CD4-positive, alpha-beta T cell treated with Interleukin-21 for 1 hour (primary cell): ENCODE results near the gene D2HGDH.
"Not testable (repeated sequence)": the region's sequence is repeated elsewhere in the genome, so short reads cannot be mapped to it uniquely, and the experiment has no call there.

ENCODE experiments used
- DNase-seq: peaks from one replicate; pipeline ENCODE4 v3.0.0-alpha.2; 2020

The D2HGDH gene

DNA sequence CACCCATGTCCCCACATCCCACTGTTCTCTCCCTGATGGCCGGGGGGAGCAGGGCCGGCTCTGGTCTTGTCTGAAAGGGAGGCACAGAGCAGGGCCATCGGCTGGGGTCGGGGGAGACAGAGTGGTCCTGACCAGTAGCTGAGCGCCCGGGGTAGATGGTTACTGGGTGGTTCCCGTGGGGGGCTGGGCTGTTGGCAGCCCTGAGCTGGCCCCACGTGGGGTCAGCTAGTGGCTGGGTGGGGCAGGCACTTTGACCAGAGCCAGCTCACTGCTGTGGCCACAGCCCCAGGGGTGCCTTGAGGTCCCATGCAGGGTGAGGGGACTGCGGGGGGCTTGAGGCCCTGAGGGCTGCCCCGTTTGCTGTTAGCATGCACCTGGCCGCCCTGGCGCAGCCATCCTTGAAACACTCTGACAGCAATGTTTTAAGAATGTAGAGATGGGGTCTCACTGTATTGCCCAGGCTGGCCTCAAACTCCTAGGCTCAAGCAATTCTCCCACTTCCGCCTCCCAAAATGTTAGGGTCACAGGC is 62.2 kb downstream of the D2HGDH start:
- DNase-seq, result no peak

DNA sequence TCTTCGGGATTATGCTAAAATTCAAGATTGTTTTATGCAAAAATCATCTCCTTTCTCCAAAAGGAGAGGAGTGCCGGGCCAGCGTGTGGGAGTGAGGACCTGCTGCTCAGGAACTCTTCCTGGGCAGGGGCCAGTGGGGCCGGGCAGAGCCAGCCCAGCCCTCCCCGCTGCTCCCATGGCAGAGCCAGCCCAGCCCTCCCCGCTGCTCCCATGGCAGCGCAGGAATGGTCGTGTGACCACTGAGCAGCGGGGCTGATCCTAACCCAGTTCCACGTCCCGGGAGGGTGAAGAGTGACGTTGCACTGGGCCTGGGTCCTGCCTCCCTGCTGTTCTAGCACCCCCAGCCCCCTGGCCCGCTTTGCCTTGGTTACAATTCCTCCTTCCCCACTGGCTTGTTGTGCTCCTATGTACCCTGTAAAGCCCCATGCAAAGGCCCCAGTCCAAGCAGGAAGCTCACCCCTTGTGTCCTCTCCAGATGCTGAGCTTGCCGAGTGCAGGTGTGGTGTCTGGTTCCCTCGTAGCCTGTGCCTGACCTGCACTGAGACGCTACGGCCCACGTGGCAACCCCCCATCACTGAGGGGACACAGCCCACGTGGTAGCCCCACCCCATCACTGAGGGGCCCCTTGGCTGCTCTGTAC is 63.1 kb downstream of the D2HGDH start:
- no peak for DNase-seq

DNA sequence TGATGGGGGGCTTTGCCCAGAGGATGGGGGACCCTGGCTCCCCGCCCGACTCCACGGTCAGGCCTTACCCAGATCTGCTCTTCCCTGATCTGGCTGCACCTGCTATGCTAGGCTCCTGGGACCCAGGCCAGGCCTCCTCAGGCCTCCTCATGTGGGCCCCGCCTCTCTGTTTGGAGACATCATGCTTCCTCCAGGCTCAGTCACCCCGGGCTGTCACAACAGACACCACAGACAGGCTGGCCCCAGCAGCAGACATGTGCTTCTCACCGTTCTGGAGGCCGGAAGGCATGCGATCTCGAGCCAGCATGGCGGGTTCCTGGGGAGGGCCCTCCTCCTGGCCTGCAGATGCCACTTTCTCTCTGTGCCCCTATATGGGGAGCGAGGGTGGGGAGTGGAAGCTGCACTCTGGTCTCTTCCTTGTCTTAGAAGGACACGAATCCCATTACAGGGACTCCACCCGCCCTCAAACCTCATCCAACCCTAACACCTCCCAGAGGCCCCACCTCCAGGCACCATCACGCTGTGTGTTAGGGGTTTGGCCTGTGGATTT is 63.7 kb downstream of the D2HGDH start:
- no peak for DNase-seq

DNA sequence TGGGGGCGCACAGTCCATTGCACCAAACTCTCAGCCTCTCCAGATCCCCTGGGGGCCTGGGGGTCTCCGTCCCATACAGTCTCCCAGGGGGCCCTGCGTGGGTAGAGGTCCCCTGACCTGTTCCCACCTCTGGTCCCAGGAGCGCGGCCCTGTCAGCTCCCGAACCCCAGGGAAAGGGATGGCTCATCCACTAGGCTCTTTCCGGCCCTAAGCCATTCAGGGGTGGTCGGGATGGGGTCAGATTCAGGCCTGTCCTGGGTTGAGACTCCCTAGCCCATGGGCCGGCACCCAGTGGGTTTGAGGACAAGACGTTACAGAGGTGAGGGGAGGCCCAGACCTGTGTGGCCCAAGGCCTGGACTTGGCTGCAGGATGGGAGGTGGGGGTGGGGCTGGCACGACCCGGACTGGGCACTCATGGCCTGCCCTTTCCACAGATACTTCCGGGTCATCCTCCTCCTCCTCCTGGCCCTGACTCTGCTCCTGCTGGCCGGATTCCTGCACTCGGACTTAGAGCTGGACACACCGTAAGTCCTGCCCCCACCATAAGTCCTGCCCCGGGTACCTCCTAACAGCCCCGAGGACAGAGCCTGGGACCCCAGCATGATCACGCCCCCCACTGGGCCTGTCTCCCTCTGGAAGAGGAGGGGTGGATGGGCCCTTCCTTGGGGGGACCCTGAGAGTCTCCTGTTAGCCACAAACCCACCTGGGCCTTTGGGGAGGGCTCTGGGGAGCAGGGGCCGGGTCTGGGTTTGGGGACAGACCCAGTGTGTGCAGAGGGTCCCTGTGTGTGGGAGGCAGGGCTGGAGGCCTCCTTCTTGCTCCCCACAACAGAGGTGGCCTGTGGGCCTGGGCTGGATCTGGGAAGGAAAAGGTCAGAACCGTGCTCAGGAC is 64.4 kb downstream of the D2HGDH start:
- DNase-seq, result no peak

DNA sequence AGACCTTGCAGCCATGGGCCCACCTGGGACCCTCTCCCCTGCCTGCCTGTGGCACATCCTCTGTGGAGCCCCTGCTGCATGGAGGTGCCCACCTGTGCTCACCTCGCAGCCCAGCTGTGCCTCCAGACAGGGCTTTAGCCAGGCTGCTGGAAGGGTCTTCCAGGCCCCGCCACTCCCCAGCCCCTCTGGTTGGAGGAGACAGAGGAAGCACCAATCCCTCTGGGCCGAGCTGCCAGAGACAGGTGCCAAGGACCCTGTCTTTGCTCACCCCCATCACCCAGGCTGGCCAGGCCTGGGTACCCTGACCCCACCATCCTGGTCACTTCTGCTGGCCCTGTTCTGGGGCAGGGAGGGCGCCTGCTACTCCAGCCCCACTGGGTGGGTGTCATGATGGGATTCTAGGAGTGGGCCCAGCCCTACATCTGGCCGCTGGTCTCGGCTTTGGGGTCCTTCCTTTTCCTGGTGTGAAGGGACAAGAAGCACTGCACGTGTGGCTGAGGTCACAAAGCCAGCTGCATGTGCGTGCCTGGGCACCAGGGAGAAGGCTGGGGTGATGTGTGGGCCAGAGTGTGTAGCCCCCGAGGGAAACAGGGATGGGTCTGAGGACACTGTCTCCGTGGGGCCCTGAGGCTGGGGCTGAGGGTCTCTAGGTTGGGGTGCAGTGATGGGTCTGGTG is 65.2 kb downstream of the D2HGDH start:
- no peak for DNase-seq

DNA sequence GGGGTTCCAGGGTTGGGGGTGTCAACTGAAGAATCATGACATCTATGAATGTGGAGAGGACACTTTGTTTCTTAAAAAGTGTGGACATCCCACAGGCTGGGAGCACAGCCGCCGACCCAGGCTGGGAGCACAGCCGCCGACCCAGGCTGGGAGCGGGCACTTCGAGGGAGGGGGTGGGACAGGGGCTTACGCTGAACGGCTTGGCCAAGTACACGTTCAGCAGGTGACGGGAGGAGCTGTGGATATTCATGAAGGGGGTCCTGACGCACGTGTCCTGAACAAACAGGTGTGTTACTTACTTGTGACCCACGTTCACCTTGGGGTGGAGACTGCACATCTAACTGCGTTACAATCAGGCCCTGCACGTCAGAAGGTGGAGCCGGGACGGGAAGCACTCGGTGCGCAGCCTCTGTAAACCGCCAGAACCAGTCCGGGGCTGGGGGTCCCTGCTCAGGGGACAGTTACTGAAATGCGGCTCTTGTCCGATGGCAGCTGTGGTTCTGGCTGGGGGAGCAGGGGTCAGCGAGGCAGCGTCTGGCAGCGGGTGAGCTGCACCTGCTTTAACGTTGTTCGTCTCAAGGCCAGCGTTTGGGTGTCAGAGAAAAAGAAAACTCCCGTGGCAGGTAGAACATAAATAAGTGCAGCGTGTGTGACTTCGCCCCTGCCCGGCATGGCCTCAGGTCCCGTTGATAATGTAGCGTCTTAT is 65.9 kb downstream of the D2HGDH start:
- not testable (repeated sequence) for DNase-seq

DNA sequence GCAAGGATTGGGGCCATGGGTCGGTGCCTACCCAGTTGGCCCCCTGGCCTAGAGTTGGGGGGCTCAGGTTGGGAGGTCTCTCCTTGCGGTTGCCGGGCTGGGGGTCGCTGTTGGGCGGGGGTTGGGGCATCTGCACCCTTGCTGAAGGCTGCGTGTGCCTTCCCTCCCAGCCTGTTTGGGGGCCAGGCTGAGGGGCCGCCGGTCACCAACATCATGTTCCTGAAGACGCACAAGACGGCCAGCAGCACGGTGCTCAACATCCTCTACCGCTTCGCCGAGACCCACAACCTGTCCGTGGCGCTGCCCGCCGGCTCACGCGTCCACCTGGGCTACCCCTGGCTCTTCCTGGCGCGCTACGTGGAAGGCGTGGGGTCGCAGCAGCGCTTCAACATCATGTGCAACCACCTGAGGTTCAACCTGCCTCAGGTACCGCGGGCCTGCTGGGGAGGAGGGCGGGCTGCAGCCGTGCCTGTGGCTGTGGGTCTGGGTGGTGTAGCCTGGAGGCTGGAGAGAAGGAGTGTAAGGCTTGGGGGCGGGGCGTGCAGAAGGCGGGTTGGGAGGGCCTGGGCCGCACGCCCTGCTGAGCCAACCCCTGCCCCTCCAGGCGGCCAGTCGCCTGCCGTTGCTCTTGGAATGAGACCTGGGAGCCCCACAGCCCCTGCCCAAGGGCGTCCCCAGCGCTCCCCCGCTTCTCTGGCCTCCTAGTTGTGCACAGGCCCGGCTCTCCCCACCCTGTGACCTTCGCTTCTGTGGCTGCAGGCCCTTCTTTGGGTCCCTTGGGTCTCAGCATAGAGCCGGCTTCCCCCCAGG is 67.4 kb downstream of the D2HGDH start:
- DNase-seq, result no peak

DNA sequence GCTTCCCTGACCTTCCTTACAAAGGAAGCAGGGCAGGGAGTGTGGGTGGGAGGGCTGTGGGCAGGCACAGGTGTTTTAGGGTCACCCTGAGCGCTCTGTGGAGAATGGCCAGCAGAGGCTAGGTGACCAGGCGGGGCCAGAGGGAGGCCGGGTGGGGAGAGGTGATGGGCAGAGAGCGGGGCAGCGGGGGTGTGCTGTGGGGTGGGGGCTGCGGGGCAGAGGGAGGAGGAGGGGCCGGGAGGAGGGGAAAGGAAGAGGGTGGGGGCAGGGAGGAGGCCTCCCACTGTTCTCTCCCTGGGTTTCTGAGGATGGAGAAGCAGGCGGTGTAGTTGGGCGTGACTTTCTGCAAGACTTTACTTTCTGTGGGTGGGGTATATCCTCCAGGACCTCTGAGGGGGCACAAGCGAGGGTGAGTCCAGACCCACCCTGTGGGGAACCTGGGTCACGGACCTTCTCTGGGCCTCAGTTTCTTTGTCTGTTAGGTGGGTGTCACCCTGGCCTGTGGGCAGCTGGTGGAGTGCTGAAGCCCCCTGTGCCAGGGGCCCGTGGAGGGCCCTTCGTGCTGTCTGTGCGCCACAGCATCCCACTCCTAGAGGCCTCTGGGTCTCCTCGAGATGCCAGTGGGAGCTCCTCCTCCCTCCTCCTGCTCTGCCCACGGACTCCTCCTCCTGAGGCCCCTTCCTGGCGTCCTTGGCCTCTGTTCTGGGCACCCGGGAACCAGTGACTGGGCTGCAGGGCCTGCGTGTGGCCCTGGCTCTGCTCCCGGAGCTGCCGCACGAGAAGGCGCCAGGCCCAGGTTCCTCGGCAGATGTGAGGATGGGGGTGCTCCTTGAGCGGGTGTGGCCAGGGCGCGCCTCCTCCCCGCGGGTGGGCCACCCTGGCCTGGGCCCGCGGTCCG is 68.2 kb downstream of the D2HGDH start:
- no peak for DNase-seq

DNA sequence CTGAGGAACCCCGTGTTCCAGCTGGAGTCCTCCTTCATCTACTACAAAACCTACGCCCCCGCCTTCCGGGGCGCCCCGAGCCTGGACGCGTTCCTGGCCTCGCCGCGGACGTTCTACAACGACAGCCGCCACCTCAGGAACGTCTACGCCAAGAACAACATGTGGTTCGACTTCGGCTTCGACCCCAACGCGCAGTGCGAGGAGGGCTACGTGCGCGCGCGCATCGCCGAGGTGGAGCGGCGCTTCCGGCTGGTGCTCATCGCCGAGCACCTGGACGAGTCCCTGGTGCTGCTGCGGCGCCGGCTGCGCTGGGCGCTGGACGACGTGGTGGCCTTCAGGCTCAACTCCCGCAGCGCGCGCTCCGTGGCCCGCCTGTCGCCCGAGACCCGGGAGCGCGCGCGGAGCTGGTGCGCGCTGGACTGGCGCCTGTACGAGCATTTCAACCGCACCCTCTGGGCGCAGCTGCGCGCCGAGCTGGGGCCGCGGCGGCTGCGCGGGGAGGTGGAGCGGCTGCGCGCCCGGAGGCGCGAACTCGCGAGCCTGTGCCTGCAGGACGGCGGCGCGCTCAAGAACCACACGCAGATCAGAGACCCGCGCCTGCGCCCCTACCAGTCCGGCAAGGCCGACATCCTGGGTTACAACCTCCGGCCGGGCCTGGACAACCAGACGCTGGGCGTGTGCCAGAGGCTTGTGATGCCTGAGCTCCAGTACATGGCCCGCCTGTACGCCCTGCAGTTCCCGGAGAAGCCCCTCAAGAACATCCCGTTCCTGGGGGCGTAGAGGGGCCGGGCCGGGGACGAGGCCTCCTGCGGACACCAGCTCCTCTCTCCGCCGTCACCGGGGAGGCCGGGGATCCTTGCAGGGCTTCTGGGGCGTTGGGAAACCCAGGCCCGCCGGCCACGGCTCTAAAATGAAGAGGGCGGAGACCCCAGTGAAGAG is 69.2 kb downstream of the D2HGDH start:
- peak; percentile 60 for DNase-seq

DNA sequence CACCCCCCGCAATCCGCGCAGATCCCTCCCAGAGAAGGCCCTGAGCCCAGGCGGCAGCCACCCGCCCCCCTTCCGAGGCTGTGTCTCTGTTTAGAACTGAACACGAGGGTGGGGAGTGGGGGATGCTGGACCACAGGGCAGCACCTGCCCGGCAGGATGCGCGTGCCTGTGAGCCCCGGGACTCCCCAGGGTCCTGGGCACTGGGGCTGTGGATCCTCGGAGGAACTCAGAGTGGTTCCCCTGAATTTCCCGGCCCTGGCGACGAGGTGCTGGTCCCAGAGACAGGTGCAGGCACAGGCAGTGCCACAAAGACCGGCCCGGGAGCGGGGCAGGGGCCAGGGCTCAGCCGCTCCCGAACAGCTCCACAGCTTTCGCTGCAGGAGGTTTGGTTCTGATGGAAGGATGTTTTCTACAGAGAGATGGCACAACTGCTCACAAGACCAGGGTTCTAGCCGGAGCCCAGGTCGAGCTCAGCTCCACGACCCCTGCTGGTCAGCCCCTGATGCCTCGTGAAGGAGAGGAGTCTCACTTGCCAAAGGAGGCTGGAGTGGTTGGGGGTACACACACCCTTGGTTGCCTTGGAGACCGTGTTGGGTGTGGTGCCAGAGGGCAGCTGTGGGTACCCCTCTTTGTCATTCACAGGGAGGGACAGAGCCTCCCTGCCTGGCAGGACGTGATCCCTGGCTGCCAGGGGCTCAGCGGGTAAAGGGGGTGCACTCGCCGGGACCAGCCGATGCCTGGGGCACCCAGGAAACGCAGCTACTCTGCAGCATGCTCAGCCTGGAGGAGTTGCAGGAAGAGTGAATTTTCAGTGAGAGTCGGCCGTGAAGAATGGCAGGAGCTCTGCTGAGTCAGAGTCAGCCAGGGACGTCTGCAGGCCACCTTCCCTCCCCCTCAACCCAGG is 70.1 kb downstream of the D2HGDH start:
- peak; percentile 34 for DNase-seq

DNA sequence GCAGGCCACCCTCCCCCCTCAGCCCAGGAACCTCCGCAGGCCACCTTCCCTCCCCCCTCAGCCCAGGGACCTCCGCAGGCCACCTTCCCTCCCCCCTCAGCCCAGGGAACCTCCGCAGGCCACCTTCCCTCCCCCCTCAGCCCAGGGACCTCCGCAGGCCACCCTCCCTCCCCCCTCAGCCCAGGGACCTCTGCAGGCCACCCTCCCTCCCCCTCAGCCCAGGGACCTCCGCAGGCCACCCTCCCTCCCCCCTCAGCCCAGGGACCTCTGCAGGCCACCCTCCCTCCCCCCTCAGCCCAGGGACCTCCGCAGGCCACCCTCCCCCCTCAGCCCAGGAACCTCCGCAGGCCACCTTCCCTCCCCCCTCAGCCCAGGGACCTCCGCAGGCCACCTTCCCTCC is 71.8 kb downstream of the D2HGDH start:
- DNase-seq, result not testable (repeated sequence)

DNA sequence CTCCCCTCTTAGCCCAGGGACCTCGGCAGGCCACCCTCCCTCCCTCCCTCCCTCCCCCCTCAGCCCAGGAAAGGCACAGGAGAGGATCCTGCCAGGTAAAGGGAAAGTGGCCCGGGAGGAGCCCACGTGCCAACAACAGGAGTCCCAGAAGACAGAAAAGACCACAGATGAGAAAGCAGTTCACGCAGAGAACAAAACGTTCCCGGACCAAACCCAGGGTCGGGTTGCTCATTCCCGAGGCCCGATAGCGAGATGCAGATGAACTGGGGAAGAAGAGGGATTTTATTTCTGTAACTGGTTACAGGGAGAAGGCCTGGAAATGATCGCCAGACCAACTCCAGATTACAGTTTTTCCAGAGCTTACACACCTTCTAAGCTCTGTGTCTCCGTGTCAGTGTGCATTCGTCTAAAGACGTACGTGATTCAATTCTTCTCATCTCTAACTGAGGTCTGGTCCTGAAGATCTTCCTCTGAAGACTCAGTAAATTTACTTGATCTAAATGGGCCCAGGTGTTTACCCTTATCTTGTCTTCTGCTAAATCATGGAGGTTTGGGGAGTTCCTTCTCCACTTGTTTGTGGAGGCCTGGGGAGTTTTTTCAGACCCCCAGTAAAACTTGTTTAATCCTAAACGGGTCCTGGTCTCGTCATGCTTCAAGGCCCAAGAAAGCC is 73.8 kb downstream of the D2HGDH start:
- no peak for DNase-seq

DNA sequence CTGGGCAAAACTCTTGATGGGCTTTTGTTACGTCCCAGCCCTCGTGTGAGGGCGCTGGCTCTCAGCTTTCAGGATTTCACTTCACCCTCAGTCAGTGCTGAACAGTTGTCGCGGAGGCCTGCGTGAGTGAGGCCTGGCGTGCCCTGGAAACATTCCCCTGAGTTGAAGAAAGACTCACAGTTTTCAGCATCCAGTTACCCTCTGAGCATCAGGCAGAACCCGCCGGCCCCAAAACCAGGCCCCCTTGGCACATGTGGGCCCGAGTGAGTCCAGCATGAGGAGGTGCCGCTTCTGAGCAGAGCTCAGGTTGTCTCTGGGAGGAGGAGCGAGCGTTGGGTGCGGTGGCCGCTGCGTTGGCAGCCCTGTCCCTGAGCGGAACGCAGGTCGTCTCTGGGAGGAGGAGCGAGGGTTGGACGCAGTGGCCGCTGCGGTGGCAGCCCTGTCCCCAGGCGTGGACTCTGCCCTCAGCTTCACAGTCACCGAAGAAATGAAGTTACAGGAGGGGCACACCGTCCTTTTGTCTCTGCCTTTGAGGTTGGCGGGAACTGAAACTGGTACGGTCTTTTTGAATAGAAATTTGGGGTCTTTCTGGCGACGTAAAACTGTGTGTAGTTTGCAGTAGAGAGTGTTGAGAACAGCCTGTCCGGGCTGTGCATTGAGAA is 74.4 kb downstream of the D2HGDH start, which contains the start of gene NEU4:
Gene NEU4, plus strand, starts transcription at position 473 of the 662 bp plus-strand sequence. CDS start 5,292 bp downstream, outside the sequence.
- no peak for DNase-seq

DNA sequence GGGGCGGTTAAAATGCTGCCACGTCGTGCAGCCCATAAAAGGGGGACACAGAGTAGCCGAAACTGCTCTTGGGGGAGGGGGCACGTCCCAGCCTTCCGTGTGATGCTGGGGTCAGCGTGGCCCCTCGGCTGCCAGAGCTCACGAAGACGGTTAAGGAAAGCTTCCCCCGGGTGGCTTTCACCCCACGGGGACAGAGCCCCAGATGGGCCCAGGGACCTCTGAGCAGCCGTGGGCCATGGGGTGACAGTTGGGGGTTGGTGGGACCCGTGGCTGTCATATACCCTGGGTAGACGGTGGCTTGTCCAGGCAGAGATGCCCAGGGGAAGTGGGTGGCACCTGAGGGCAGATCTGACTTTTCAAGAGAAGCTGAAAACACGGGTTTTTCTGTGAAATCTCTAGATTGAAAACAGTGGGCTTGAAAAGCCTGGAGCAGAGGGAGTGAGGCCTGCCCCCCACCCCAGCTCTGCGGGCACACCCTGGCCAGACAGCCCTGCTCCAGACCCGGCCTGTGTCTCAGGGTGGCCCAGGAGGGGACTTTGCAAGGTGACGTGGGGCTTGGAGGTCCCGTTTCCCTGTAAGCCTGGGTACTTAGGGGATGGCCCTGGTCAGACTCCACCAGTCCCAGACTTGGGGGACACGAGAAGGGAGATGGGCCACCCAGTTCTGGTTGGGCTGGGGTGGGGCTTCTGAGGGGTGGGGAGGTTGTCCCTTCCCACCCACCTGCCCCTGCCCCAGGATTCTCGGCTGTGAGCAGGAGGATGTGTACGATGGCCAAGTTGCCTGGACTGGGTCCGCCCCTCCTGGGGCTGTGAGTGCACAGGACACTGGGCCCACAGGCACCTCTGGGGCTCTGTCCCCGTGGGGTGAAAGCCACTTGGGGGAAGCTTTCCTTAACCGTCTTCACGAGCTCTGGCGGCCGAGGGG is 75.2 kb downstream of the D2HGDH start:
- no peak for DNase-seq

DNA sequence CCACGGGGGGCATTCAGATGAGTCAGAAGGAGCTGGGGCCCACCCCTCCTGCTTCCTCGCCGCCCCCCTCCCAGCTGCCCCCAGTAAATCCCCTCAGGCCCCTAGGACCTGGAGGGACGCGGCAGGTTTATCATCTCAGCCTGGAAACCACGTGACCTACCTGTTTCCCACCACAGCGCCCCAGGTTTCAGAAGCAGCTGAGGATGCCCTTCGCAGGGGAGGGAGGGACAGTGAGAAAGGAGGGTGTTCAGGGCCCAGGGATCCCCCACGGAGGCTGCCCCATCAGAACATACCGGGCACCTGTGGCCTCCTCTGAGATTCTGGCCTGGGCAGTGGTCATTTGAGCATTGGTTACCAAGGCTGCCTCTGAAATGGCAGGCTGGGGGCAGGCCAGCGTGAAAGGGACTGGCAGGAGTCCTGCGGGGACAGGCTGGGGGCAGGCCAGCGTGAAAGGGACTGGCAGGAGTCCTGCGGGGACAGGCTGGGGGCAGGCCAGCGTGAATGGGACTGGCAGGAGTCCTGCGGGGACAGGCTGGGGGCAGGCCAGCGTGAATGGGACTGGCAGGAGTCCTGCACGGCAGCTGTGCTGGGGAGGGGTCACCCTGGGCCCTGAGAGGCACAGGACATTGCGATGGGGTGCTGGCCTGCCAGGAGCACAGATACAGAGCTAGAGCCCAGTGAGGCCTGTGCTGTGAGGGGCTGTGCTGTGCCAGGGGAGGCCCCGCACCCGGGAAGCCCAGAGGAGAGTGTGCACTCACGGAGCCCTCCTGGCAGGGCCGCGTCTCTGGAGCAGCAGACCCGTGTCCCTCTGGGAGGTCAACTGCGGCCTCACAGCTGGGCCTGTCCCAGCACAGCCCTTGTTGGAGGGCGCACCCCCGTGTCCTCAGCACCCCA is 76.1 kb downstream of the D2HGDH start:
- DNase-seq, result no peak
